Limb (tissue), 2 donors: Measurements from ENCODE around the gene UBE2J1.

Source experiments
- DNase-seq, 2 donors: peaks; one replicate each; pipeline ENCODE4 v3.0.0-alpha.2; 2016; ENCODE audit errors: extremely low spot score in 2 of 2

UBE2J1 gene

DNA sequence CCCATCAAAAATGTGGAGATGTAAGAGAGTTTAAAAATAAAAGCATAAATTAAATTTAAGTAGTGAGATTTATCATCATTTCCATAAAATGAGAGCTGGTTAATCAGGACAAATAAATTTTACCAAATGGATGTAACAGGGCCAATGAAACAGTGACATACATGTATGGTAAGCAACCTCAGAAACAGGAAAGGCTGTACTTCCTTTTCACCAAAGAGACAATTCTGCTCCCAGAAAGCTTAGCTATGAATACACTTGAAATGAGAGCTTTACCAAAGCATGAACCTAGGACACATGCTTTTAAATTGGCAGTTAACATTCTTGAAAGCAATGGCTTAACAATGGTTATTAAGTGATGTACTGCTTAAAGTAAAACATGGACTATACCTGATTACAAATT, 12.1 kb upstream of the UBE2J1 start:
- DNase-seq, result no peak

DNA sequence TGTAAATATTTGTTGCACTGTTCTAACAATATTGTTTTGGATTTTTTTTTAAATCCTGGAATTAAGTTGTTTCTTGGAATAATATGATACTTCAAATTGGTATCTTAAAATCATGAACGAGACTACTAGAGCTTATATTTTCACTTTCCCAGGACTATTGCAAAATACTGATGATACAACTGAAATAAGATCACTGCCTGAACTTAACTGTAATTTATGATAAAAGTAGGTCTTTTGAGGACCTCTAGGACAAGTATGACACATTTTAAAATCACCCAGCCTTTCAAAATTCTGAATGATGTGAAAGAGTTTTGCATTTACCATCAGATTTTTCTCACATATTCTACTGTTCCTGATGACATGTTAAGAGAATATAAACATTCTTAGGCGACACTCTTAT, 8.6 kb upstream of the UBE2J1 start:
- DNase-seq, result no peak

- no peak for DNase-seq
These were observed 8.0 kb upstream of the UBE2J1 start for GRCh38 chr6:89360415-89360999.

DNA sequence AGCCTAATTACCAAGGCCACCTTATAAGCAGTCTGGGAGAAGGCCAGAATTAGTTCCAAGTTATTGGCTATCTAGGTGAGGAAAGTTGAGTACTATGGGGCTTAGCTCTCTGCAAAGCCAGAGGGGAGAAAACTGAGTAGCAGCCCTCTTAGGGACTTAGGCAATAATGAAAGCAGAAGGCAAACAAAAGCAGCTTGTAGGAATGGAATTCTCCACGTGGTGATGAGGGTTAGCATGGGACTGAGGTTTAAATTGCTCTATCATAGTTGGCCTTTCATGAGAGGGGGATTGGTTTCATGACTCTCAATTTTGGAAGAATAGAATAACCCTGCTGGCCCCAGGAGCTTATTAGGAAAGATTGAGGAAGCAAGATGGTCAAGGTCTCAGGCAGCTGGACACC, 7.0 kb upstream of the UBE2J1 start:
- DNase-seq, result no peak

GRCh38 chr6:89357390-89357789, 4.9 kb upstream of the UBE2J1 start:
- no peak for DNase-seq

DNA sequence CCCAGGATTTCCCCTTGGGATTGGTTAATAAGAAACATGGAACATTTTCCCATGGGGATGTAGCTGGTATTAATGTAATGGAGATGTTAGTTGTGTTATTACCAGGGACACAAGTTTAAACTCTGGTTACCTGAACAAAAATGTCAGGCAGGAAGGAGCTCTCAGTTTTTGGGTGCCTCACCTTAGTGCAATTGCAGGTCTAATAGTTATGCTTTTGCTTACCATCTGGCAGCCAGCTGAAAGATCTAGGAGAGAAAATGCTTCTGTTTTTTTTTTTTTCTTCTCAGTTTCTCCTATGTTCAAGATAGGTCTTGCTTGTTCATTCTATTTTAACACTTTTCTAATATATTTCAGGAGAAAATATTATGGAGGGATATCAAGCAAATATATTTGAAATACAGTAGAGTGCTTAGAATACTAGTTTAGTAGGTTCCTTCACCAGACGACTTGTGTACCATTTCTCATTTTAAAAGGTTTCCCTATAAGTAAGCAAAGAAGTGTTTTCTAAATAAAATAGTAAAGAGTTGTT, 4.2 kb upstream of the UBE2J1 start:
- DNase-seq, result no peak

- no peak for DNase-seq
These were observed 3.1 kb upstream of the UBE2J1 start for GRCh38 chr6:89355511-89356194.

DNA sequence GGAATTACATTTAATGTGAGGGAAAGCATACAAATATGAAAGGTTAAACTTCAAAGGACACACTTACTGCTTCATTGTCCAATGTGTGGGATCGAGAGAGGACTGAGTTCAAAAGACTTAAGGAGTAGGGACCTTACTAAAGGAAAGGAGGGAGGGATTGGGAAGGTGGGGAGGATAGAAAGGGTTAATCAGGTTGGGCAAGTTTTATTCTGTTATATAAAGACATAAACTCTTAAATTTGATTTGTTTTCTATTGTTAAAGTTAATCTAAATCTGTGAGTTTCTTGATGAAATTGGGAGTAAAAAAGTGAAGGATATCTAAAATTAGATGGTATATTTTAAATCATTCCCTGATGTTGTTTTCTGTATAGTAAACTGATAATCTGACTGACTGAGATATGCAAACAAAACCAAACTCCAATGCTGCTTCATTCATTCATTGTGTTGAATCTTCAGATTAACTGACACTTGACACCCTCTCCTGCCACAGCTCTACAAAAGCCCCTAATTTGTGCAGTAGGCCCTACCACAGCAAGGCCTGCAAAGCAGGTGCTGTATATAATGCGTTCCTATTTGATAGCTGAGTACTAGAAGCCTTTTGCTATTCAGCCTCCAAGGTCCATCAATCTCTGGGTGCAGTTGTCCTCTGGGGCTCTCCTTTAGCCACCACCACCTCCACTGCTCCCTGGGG, 1.3 kb upstream of the UBE2J1 start:
- no peak for DNase-seq

DNA sequence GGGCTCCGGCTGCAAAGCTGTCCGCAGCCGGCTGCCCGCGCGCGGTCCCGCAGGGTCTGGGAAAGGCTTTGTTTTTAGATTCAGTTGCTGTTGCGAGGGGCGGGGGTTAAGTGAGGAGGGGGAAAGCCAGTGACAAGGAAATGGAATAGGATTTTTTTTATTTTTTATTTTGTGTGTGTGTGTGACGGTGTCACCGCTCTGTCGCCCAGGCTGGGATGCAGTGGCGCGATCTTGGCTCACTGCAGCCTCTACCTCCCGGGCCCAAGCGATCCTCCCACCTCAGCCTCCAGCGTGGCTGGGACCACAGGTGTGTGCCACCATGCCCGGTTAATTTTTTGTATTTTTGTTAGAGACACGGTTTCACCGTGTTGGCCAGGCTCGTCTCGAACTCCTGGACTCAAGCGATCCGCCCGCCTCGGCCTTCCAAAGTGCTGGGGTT, 615 bp upstream of the UBE2J1 start:
- DNase-seq, result peak in 1 of 2 donors; percentile 43

DNA sequence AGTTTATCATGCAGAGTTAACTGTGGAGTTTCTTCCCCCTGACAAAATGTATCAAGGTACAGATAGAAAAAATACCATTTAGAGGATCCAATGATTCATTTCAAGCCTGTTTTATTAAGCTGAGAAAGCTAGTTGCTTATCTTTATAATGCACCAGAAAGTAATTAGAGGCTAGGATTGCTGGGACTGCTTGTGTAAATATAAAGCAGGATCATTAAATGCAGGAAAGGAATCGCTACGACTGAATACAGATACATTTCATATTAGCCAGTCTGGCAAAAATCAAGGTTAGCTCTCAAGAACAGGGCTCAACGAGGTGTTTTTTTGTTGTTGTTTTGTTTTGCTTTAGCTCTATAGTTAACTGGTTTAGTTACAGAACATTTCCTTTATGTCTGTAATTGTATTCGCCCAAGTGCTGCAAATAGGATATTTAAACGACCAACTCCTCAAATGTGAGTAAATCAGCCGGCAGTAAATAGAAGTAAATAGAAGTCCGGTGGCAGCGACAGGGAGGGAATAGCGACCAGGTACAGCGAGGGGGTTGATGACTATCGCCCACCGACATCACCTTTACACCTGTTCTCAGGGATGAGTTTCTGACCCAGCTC, 748 bp downstream of the UBE2J1 start:
- no peak for DNase-seq

- DNase-seq, result no peak
These were observed 2.1 kb downstream of the UBE2J1 start for GRCh38 chr6:89350281-89350966.

DNA sequence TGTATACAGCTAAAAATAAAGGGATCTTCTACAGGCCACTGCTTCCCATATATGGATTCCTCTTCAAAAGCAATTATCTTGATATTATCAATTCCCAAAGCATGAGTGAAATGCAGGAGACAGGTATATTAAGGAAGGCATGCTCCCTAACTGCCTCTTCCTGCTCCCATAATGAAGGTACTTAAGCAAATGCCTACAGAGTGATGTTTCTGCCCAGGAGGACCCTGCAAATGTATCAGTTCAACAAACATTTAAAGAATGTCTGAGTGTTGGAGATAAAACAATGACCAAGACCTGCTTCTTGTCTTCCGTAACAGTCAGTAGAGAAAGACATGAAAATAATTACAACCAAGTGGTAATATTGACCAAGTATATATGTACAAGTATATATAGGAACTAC, 4.2 kb downstream of the UBE2J1 start:
- DNase-seq, result no peak

DNA sequence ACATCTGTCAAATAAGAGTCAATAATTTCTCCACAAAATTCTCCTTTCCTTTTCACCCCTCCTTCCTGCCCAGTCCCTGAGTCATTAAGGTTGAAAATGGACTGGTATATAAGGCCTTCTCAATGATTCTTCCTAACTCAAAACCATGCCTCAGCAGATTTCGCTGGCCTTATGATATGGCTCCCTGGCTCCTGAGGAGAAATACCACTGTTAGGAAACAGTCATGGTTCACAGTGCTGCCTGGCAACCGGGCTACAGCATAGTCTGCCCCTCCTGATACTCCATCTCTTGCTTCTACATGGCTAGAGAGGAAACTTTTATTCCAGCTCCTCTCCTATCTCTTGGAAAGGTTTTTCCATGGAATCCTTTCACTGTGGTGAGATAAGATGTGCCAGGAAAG, 4.7 kb downstream of the UBE2J1 start:
- DNase-seq, result no peak

GRCh38 chr6:89346433-89346832, 6.1 kb downstream of the UBE2J1 start:
- DNase-seq, result no peak

DNA sequence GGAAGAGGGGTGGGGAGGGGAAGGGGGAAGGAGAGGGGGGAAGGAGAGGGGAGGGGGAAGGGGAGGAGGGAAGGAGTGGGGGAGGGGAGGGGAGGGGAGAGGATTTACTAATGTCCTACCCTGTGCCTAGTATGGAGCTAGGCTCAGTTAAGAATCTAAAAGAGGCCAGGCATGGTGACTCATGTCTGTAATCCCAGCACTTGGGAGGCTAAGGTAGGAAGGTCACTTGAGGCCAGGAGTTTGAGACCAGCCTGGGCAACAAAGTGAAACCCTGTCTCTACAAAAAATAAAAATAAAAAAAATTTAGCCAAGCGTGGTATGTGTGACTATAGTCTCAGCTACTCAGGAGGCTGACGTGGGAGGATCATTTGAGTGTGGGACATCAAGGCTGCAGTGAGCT, 13.0 kb downstream of the UBE2J1 start:
- DNase-seq, result no peak

DNA sequence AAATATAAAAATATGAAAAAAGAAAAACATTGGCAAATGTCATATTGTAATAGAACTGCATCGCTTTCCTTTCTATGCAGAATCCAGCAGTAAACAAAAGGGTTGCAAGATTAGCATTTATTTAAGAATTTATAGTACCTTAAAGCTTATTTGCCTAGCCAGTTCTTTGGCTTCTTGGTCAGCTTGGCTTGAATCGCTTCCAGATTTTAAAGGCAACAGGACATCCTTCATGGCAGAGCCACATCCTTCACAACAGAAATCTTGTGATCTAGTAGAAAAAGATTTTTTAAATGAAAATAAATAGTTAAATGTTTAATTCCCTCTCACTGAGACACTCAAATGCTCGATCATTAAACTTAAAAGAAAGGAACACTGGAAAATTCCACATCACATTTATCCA, 17.4 kb downstream of the UBE2J1 start:
- no peak for DNase-seq

- no peak for DNase-seq
These were observed 21.6 kb downstream of the UBE2J1 start for GRCh38 chr6:89330910-89331309.

GRCh38 chr6:89328976-89329375, 23.5 kb downstream of the UBE2J1 start:
- no peak for DNase-seq

- DNase-seq, result no peak
These were observed 28.2 kb downstream of the UBE2J1 start for GRCh38 chr6:89324304-89324703.

- no peak for DNase-seq
These were observed 29.0 kb downstream of the UBE2J1 start for GRCh38 chr6:89323511-89323971.

DNA sequence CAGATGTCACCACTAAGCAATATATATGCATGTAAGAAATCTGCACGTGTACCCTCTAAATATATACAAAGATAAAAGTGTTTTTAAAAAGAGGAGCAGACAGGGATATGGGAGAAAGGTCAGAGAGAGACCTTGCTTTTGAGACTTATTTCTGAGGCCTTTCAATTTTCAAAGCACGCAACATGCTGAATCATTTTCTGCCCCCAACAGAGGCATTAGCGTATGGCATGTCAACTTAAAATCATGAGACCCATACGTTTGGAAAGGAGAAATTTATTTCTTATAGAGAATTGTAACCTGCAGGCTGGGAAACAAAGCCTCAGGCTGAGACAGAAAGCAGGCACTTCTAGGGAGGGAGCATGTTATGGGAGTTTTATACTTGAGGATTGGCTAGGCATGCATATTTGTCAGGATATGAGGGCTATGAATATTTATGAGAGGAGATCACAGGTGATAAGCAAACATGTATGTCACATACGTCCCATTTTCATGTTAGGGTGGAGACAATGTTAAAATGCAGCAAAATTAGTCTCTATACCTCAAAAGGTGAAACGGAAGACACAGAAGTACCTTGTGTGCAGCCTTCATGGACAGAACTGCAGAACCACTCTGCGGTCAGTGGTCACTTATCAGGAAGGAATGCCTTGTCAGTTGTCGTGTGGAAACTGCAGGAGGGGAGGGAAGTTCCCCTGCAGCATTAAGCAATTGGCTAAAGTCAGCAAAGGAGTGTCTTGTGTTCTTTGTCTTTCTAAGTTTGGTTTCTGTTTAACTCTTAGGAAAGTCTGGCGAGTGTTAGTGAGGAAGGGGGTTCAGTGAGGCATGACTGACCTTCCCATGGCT, 31.2 kb downstream of the UBE2J1 start:
- DNase-seq, result no peak
